GDM1 (cell line): Measurements from ENCODE around the gene TTC7B.

Experiments used
- DNase-seq: peaks from one replicate; lab custom pipeline; 2025; lab: John Stamatoyannopoulos, UW

The TTC7B gene

GRCh38 chr14:90777358-90777757 is 38.9 kb downstream of the TTC7B start:
- DNase-seq: no peak

GRCh38 chr14:90775441-90775840 is 40.8 kb downstream of the TTC7B start:
- DNase-seq: no peak

DNA sequence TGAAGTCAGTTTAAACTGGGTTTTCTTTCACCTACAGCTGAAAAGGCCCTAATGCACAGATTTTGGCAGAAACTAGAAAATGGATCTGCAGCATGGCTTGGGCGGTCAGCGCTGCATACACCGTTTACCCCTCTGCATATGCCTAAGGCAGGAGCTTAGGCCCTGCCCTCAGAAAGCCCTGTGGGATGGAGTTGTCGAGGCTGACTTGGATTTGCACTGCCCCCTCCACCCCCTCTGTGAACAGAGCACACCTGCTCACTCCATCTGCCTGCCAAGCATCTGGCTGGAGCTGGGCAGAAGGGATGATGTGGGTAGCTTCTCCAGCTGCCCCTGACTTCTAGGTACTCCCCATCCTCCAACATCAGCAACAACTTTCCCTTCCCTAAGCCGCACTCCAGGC is 41.9 kb downstream of the TTC7B start:
- DNase-seq: no peak

DNA sequence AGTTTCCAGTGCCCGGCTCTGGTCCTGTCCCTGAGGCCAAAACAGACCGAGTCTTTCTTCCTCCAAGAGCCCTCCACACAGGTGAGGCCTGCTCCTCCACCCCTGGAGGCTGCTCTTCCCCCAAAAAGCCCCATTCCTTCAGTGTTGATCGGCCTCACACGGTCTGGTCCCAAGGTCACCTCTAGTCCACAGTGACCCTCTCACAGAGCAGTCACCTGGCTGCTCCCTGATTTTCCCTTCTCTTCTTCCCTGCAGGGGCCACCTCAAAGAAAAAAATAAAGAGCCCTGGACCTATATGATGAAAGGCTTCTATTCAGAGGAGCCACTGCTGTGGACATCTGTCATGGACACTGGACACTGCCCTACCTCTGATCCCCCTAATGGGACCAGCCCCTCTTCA is 42.5 kb downstream of the TTC7B start:
- DNase-seq: no peak

- no peak for DNase-seq
These were observed 43.1 kb downstream of the TTC7B start for GRCh38 chr14:90773196-90773486.

DNA sequence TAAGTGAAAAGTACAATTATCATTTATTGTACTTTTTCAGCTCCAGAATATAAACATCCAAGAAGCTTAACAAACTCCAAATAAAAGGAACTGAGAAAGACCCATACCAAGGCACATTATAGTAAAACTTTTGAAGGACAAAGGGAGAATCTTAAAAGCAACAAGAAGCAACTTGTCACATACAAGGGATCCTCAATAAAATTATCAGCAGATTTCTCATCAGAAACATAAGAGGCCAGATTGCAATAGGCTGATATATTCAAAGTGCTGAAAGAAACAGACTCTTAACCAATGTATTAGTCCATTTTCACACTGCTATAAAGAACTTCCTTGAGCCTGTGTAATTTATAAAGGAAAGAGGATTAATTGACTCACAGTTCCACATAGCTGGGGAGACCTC is 48.3 kb downstream of the TTC7B start:
- DNase-seq: no peak

DNA sequence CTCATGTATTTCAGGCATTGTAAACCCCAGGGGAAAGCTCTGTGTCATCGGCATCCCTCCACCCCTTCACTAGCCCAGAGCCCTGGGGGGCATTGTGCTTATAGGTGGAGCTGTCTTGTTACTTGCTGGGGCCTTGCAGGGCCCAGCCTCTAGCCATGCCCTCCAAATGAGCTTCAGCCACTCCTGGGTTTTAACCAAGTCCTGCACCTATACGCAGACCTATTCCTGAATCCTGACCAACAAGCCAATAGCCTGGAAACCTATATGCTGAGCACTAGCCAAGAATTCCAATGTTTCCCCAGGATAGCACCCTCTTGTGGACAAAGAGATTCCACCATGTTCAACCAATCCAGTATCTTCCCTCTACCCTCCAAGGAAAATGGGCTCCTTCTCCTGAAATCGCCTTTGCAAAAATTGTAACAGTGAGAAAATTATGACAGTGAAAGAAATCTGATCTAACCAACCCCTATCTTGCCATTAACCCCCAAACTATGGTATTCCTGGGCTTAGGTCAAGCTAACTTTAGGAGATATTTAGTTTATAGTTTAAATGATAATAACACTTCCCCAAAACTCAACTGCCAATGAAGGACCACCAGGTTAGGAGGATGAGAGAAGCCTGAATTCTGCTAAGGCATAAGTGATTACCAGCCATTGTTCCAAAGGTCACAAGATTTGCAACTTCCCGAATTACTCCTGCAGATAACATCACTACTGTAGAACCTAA is 55.5 kb downstream of the TTC7B start:
- DNase-seq: peak; percentile 2

DNA sequence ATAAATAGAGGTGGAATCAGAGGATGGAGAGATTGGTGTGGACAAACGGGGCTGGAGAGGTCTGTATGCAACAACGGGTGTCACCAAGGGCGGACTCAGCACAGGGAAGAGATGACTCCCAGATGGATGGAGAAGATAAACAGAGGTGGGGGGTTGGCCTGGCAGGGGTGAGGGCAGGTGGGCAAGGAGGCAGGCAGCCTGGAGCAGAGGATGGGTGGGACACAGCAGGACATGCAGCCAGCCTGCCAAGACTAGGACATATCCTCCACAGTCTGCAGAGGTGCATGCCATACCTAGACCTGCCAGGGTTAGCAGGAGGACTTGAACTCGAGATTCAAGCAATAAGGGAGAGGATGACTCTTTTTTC is 56.2 kb downstream of the TTC7B start:
- no peak for DNase-seq

- no peak for DNase-seq
These were observed 56.7 kb downstream of the TTC7B start for GRCh38 chr14:90759370-90760077.

DNA sequence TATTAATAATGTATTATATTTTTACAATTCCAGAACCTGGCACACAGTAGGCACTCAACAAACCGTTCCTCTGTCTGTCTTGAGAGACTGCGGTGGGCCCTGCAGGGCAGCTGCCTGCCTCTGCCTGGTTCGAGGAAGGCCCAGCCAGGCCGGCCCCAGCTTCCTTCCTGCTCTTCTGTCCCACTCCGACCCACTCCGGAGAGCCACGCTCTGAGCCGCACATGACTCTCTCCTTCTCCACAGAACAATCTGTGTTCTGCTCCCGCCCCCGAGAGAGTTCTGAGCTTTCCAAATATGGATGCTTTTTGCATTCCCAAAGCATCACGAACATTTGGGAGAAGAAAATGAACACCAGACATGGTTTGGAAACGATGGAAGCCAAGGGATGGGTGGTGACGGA is 57.3 kb downstream of the TTC7B start:
- no peak for DNase-seq

DNA sequence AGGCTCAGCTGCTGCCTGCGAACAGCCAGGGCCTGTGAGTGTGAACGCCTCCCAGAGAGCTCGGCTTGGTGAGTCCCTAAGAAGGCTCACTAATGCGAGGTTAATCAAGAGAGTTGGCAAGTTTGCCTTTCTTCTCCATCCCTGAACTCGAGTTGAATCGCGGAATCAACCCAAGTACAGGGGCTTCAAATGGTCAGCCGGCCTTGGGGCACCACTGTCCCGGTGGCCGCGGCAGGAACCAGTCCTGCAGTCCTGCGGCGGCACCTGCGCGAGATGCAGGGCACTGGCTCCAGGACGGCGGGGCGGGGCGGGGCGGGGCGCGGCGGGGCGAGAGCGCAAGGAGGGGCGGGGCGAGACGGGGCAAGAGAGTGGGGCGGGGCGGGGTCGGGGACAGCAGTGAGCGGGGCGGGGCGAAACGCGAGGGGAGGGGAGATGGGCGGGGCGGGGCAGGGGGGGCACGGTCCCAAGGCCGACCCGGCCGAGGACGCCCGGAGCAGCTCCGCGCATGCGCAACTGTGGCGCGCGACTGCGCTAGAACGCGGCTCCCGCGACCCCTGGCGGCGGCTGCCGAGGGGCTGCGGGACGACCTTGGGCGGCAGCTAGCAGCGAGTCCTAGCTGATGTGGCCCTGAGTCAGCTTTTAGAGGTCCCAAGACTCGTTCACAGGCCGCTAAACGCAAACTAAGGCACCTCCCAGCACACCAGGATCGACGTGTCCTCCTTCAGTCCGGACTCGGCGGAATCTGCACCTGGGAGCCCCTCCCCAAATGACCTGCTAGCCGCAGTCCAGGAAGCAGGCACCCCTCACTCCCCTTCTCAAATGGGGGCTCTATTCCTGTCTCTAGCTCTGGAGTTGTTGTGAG is 58.0 kb downstream of the TTC7B start:
- DNase-seq: peak; percentile 90

DNA sequence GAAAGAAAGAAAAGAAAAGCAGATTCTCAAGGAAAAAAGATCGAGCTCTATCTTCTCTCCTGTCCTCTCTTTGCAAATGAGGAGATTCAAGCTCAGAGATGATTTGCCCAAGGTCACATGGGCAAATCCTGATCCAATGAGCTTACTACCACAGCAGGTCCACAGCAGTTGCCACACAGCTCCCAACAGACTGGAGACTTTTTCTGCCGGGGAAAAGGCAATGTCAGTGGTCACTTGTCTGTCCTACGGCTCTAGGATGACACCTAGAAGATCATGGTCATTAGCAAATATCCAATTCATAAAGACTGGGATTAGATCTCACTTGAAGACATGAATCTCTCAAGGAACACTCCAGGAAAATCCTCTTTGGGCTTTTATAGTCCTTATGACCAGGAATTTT is 58.8 kb downstream of the TTC7B start:
- DNase-seq: no peak

DNA sequence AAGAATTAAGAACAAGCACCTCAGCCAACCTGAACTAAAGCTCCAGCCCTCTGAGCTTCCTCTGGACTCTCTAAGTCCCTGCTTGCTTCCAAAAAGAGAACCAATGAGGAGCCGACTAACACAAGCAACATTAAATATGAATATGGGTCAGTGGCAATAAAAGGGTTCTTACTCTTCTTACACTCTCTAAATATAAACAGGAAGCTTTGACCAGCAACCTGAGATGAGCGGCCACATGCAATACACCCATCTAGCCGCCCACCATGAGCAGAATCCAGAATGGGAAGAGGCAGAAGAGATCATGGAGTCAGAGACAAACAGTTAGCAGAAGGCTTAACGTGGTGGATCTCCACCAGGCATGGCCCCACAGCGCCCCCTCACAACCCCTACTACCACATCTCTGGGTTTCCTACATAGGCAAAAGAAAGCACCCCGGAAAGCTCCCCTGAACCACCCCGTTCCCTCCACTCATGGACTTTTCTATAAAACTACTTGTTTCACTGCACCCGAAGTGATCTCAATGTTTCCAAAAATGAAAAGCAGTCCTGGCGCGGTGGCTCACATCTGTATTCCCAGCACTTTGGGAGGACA is 59.4 kb downstream of the TTC7B start:
- no peak for DNase-seq

GRCh38 chr14:90755661-90756304 is 60.4 kb downstream of the TTC7B start:
- DNase-seq: no peak

GRCh38 chr14:90753456-90754005 is 62.7 kb downstream of the TTC7B start:
- no peak for DNase-seq

- DNase-seq: no peak
These were observed 65.5 kb downstream of the TTC7B start for GRCh38 chr14:90750701-90751100.

DNA sequence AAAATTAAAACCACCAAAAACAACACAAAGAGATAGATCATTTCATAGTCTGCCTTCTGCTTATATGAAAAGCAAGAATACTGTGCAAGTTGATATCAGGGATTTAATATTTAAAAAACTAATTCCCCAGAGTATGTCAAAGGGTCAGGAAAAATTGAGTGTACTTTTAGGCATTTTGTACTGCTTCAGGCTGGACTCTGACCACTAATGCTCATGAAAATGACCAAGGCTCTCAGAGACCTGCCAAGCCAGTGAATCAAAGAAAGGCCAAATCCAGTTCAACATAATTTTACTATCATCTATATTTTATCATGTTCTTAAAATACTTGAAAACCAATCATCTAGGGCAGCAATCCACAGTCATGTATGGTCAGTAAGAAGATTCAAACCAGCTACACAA is 66.0 kb downstream of the TTC7B start:
- no peak for DNase-seq

DNA sequence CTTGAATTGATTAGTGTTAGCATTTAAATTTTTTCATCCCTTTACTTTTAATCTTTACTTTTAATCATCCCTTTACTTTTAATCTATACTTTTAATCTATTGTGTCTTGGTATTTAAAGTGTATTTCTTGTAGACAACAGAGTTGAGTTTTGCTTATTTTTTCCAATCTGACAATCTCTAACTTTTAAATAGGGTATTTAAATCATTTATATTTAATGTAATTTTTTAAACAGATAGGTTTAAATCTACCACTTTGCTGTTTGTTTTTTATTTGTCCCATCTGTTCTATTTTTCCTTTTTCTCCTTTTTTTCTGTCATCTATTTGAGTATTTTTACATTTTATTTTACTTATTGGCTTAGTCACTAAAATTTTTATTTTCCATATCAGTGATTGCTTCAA is 68.3 kb downstream of the TTC7B start:
- no peak for DNase-seq

DNA sequence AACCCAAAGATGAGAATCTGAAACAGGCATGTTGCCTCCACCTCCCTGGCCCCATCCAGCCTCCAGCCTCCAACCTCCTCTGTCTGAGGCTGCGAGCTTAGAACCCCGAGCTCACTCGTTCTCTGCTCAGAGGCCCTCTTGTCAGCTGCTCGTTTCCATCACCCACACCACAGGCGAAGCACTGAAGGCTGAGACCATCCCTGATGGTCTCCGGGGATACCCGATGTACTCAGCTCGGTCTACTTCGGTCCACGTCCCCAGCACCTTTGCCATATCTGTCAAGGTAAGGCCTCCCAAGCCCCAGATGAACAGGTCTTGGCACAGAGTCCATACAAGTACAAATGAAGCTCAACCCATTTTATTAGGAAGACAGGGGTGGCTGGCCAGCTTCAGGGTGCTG is 72.4 kb downstream of the TTC7B start:
- DNase-seq: no peak

- no peak for DNase-seq
These were observed 72.8 kb downstream of the TTC7B start for GRCh38 chr14:90743425-90743824.

DNA sequence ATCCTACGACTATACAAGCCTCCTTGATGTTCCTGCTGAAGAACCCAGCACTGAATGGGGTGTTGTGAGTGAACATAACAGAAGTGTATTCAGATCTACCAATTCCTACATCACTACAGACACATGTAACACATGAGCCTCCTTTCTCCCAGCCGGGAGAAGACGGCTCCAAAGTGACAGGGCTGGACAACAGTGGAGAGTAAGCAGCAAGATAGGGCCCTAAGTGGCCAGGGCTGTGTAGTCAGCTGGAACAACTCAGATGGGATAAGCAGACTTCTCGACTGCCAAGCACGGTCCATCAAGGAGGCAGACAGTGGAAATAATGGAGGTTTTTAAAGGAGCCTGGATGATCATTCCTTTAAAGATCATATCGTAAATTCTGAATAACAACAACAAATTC is 73.5 kb downstream of the TTC7B start:
- DNase-seq: no peak

GRCh38 chr14:90742252-90742651 is 74.0 kb downstream of the TTC7B start:
- DNase-seq: no peak
